NB4 (cell line): Measurements from ENCODE around the gene A2M.

Experiments used
- MYC ChIP-seq: IDR thresholded peaks from 2 replicates; pipeline ENCODE4 v1.6.1; 2011; ENCODE audit warnings: low read depth, low read length
- POLR2A ChIP-seq: IDR thresholded peaks from 2 replicates; pipeline ENCODE4 v1.6.1; 2011; ENCODE audit warnings: mild to moderate bottlenecking; ENCODE audit not compliant: insufficient read length; ENCODE audit errors: extremely low read depth
- TF ChIP-seq, protein P1 (sequence below): IDR thresholded peaks from one replicate; pipeline ENCODE4 v1.5.1; 2012; ENCODE audit warnings: low read depth, low read length

DNA sequence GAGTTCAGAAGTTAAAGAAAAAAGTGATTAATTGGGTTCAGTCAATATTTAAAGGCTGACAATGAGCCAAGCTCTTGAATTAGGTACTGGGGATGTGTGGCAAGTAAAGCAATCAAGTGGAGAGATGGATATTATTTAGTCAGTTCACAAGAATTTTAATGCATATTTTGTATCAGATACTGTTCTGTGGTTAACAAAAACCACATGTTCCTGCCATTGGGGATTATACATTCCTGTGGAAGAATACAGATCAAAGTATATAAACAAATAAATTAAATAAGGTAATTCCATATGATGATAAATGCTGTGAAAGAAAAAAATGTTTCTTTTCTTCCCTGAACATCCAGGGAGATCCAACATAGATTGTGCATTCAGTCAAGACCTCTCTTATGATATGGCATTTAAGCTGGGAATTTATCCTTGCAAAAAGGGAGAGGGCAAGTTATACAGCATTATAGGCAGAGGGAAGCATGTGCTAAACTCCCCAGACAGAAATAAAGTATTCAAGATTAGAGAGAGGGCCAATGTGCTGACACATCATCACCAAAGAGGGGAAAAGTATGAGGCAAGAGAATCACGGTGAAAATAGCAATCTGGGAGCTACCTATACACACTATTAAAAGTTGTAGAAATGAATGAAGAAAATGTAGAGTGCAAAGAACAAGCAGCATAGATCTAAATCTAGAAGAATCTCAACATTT is 17.6 kb upstream of the A2M start:
- TF ChIP-seq, protein P1, sequence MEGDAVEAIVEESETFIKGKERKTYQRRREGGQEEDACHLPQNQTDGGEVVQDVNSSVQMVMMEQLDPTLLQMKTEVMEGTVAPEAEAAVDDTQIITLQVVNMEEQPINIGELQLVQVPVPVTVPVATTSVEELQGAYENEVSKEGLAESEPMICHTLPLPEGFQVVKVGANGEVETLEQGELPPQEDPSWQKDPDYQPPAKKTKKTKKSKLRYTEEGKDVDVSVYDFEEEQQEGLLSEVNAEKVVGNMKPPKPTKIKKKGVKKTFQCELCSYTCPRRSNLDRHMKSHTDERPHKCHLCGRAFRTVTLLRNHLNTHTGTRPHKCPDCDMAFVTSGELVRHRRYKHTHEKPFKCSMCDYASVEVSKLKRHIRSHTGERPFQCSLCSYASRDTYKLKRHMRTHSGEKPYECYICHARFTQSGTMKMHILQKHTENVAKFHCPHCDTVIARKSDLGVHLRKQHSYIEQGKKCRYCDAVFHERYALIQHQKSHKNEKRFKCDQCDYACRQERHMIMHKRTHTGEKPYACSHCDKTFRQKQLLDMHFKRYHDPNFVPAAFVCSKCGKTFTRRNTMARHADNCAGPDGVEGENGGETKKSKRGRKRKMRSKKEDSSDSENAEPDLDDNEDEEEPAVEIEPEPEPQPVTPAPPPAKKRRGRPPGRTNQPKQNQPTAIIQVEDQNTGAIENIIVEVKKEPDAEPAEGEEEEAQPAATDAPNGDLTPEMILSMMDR: no peak
- TF ChIP-seq POLR2A (no peak), MYC (no peak)
